ENCODE measurements around the gene APOH. TPM values are rescaled to one million over a fixed set of nuclear protein-coding genes. Genes with fewer than 3 reads are reported as not detected.

Gene APOH
- total and polyA plus RNA-seq, 2 of the 8 experiments (the other 6 are each of a cell fraction or from before 2014, with no cell fraction given) = not detected

DNA sequence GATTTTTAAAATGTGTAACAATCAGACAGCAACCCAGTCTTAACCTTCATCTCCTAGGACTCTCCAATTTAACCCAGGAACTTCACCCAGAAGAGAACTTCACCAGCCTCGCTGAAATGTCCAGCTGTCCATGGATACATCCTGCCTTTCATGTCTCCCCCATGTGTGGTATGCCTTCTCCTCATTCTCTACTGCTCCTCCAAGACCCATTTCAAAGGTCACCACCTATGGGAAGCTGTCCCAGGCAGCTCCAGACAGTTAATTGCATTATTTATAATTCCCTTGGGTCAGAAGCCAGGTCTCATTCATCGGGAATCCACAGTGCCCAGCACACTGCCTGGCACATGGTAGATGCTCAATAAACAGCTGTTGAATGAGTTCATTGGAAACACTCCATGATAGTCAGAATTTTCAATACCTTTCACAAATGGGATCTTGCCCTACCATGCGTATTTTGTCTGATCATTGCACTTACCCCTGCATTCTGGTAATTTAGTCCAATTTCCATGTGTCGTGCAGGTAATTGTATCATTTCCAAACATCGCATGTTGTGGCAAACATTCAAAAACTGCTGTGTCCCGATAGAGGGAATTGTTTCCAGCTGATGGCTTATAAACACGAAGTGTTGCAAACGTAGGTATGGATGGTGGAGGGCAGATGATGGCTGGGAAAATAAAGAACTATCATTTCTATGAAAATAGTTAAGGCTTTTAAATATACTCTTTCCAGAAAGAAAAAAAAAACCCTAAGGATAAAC lies 9.0 kb downstream of the APOH start:
- H4K91ac ChIP-seq (replicated peaks; ENCODE audit: insufficient read length, low read length) = no peak overlapping the region
- H2BK5ac ChIP-seq (ENCODE audit: low read depth, low read length) = no peak overlapping the region
- no peak overlapping the region for H3K23ac ChIP-seq (ENCODE audit: insufficient read length)
- no peak overlapping the region for H3K56ac ChIP-seq (replicated peaks; ENCODE audit: insufficient read length, low read depth, low read length)
- no peak overlapping the region for H3K27ac ChIP-seq (ENCODE audit: low read depth, low read length)
- ChIA-PET POLR2A (ENCODE audit: partially characterized antibody) (no interaction called here), CTCF (ENCODE audit: partially characterized antibody) (interaction anchor here (1.4 kb wide), 1 partner anchor 19 kb away, joined by 7 read pairs; no protein-coding TSS in a partner anchor)
- H3K23me2 ChIP-seq (ENCODE audit: low read depth, low read length) = no peaks in the 10 kb centered on the region
- H3K14ac ChIP-seq (ENCODE audit: insufficient read length) = no peak overlapping the region
- FAIRE-seq (no peak), DNase-seq (ENCODE audit: low read depth in 1 of 2, low spot score in 2 of 2) (no peak)
- no peak overlapping the region for H2BK20ac ChIP-seq (ENCODE audit: low read length)
- H3K4ac ChIP-seq (replicated peaks; ENCODE audit: insufficient read length, low read depth, low read length) = no peak overlapping the region
- no peaks in the 10 kb centered on the region for H3K36me3 ChIP-seq (ENCODE audit: control insufficient read depth in 2 of 4, insufficient read depth in 4 of 4, low read length in 3 of 4)
- no peaks in the 10 kb centered on the region for H3K9me3 ChIP-seq (ENCODE audit: insufficient read depth in 2 of 2, low read depth in 1 of 2, low read length in 1 of 2)
- WGBS, 2 experiments (ENCODE audit: extremely low coverage in 1 of 2, insufficient coverage in 1 of 2, insufficient read length in 1 of 2, insufficient replicate concordance in 2 of 2, low coverage in 1 of 2, low lambda C conversion rate in 2 of 2, missing lambda C conversion rate in 1 of 2) = 86% methylated on average over 8 of the region's 8 CpGs; no CpG with 5 or more reads in 1 of the 2 experiments
- H2AFZ ChIP-seq (ENCODE audit: low read length) = no peak overlapping the region
- no peak overlapping the region for H3K9ac ChIP-seq (replicated peaks in 1 of 4; ENCODE audit: extremely low read depth in 1 of 4, low read depth in 3 of 4, low read length in 3 of 4)
- no peaks in the 10 kb centered on the region for H3K4me1 ChIP-seq (replicated peaks in 1 of 4; ENCODE audit: control insufficient read depth in 3 of 4, insufficient read depth in 4 of 4, low read length in 3 of 4)
- TF ChIP-seq KDM5A (IDR thresholded peaks at IDR 0.05; ENCODE audit: low read length) = no peak
- no peak for TF ChIP-seq SIRT6 (IDR thresholded peaks at IDR 0.05; ENCODE audit: low read length)
- no peak for TF ChIP-seq ATF2 (IDR thresholded peaks at IDR 0.05; ENCODE audit: low read length)
- TF ChIP-seq CHD2 (IDR thresholded peaks at IDR 0.05; ENCODE audit: low read length) = no peak
- no peak for TF ChIP-seq TAF7 (optimal IDR thresholded peaks at IDR 0.05; ENCODE audit: borderline replicate concordance, low read depth, low read length)
- no peak for TF ChIP-seq RNF2 (IDR thresholded peaks at IDR 0.05; ENCODE audit: borderline replicate concordance, low read depth, low read length, missing control alignments, poor library complexity, severe bottlenecking)
- TF ChIP-seq SP4 (IDR thresholded peaks at IDR 0.05; ENCODE audit: low read length) = no peak
- H4K8ac ChIP-seq (ENCODE audit: extremely low read depth, insufficient read depth, low read length) = no peak overlapping the region
- no peaks in the 10 kb centered on the region for H3K27me3 ChIP-seq (replicated peaks in 1 of 4; ENCODE audit: control insufficient read depth in 3 of 4, extremely low read depth in 1 of 4, insufficient read depth in 3 of 4, low read length in 3 of 4)
- no peaks in the 10 kb centered on the region for H3K79me2 ChIP-seq (ENCODE audit: control insufficient read depth in 1 of 2, insufficient read depth in 2 of 2, low read length in 2 of 2)
- H2AK5ac ChIP-seq (ENCODE audit: low read depth, low read length) = no peak overlapping the region
- no peak overlapping the region for H2BK12ac ChIP-seq (ENCODE audit: low read depth, low read length)
- H4K20me1 ChIP-seq (replicated peaks in 1 of 2; ENCODE audit: control insufficient read depth in 1 of 2, insufficient read depth in 2 of 2, low read length in 2 of 2) = no peaks in the 10 kb centered on the region
- no peak overlapping the region for H3K18ac ChIP-seq (ENCODE audit: extremely low read depth, low read length)
- no peak overlapping the region for H4K5ac ChIP-seq (ENCODE audit: insufficient read length, low read depth, low read length)
- no peak overlapping the region for H2BK120ac ChIP-seq (replicated peaks; ENCODE audit: low read depth, low read length)
- no peak overlapping the region for H3K4me3 ChIP-seq (ENCODE audit: extremely low read depth in 1 of 4, insufficient read depth in 2 of 4, low read depth in 3 of 4, low read length in 4 of 4)
- no peak overlapping the region for H3K4me2 ChIP-seq (ENCODE audit: insufficient read depth in 1 of 2, low read depth in 2 of 2, low read length in 2 of 2)
- H2BK15ac ChIP-seq (ENCODE audit: low read length) = no peak overlapping the region
- H3K79me1 ChIP-seq (ENCODE audit: low read depth, low read length) = no peaks in the 10 kb centered on the region

All from H1 (cell line).